Activated CD4-positive, alpha-beta T cell treated with anti-CD3 and anti-CD28 coated beads, Interleukin-2, amount 50 U/mL, for 4 hours (primary cell): ENCODE measurements around the gene KIF13A.
"Not testable (repeated sequence)": the region's sequence is repeated elsewhere in the genome, so short reads cannot be mapped to it uniquely, and the experiment has no call there.

Source experiments
- DNase-seq, 2 experiments: peaks; one replicate each; pipeline ENCODE4 v3.0.0-alpha.2; 2020

KIF13A gene

DNA sequence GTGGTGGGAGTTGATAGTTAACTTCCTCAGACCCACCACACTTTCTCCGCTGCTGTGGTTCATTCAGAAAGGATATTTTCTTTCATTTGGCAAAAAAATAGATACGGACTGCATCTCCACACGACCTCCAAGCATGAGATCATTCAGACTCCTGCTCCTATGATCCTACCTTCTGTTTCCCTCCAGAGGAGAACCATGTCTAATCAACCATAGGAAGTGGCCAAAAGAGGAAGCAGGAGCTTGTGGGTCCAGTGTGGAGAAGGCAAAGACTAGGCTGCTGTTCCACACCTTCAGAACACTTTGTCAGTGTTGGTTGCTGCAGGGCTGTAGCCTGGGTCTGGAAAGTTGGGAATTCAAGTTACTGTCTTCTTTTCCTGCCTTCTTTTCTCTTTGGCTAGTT, 10.6 kb upstream of the KIF13A start:
- no peak for DNase-seq

DNA sequence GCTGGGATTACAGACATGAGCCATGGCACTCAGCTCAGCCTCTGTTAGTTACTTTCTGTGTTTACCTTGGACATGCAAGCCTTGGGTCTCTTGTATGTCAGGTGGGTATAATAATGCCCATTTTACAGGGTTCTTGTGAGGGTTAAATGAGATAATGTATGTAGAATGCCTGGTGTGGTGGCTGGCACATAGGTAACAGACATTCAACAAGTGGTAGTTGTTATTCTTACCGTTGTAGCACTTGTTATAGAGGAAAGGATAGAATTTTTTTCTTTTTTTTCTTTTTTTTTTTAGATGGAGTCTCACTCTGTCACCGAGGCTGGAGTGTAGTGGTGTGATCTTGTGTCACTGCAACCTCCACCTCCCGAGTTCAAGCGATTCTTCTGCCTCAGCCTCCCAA, 8.0 kb upstream of the KIF13A start:
- no peak for DNase-seq

DNA sequence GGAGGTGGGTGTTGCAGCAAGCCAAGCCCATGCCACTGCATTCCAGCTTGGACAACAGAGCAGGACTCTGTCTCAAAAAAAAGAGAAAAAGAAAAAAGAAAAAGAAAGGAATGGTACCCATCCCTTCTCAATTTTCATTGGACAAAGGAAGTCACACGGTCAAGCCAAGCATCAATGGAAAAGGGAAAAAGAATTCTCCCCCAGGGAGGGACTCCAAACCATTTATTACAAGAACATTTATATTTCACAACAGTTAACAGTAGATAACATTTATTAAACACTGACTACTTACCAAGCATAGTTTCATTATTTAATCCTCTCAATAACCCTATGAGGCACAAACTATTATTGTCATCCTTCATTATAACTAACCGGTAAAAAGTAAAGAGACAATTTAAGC, 6.6 kb upstream of the KIF13A start:
- no peak for DNase-seq

DNA sequence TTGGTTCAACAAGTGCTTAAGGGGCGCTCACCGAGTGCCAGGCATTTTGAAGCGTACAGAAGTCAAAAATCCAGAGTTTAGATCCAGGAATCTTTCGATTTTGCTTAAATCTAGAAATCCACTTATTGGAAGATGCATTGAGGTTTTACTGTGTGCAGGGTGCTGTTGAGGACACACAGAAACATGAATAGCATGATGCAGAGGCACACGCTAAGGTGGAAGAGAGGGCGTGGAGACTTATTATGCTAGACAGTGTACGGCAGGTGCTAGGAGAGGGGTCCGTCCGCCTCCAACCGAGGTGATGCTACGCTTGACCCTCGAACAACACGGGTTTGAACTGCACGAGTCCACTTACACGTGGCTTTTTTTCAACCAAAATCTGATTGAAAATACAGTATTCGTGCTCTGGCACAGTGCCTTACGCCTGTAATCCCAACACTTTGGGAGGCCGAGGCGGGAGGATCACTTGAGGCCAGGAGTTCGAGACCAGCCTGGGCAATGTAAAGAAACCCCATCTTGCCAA, 1.0 kb upstream of the KIF13A start:
- no peak for DNase-seq

DNA sequence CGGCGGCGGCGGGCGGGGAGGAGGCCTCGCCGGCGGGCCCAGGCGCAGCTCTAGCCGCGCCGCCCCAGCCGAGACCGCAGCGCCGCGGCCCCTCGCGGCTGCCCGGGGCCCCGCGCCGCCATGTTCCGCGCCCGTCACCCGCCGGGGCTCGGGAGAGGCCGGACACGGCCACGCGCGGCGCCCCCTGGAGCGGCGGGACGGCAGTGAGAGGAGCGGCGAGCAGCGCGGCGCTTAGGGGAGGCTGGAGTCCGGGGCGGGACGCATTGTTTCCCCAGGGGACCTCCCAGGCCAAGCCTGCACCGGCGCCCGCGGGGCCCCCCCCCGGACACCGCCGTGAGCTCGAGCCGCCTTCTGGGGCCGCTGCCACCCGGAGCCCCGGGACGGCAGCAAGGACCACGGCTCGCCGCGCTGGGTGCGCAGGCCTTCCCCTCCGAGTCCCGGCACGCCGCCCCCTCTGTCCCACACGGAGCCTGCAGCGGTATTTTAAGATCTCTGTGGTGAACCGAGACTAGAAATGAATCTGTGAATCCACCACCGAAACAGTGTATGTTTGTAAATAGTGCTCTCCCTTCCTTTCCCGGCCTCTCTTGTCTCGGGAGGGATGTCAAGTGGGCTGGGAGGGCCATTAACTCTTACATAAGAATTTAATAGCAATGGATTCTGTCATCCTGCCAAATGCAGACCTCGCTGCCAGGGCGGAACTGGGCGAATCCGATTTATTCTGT, 424 bp upstream of the KIF13A start:
- peak; percentile 2 to 3 for DNase-seq

DNA sequence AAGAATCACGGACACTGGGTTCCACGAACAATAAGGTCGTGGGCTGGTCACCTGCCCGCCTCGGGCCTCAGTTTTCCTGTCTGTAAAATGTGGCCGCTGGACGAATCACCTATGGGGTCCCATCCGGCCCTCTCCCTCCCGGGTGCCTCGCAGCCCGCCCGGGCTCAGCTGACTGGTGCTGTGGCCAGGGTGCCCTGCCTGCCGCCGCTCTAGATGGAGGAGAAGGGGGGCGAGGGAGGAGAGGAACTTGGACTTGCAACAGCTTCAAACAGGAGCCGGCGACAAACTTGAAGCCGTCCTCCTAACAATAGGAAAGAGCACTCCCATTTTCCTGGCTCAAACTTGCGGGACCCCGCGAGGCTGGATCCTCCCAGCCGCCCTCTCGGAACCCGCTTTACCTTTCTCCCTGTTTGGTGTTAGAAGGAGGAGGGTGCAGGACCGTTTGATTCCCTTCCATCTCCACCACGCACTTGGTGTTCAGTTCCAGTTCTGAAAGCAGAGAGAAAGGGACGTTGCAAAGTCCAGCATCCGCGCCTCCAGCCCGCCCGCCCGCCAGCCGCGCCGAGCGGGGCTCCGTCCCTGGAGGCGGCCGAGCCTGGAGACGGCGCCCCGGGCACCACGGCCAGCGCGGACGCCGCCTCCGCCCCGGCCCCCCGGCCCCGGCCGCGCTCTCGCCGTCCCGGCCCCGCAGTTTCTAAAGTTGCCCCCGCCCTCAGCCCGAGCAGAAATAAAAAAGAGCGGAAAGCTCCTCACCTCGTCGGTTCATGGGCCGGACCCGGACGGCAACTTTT, 584 bp downstream of the KIF13A start:
- no peak for DNase-seq

DNA sequence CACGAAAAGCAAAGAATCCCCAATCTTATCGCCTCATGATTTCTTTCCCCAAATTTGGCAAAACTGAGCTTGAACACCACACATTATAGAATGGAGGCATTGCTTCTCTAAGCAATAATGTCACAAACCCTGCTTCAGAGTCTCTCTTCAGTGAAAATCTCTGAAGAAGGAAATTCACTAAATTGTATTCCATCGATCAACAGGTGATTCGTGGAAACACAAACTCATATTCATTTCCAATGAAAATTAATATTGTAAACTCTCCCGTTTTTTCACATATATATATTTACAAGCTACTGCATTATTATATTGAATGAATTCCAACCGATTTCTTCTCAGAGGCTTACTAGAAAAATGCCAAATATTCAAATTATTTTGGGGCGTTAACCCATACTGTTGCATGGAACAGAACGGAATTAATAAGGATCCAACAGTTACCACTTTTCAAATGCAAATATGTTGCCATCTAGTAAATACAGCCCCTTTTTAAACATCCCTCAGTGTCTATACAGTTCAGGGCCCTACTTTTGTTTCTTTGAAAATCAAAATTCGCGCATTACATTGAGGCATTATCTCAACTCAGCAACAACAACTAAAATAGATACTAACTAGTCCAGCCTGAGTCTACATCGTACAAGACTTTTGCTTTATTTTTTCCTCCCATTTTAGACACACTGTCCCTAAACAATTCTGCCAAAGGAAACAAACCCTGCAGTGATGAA, 1.3 kb downstream of the KIF13A start:
- no peak for DNase-seq

DNA sequence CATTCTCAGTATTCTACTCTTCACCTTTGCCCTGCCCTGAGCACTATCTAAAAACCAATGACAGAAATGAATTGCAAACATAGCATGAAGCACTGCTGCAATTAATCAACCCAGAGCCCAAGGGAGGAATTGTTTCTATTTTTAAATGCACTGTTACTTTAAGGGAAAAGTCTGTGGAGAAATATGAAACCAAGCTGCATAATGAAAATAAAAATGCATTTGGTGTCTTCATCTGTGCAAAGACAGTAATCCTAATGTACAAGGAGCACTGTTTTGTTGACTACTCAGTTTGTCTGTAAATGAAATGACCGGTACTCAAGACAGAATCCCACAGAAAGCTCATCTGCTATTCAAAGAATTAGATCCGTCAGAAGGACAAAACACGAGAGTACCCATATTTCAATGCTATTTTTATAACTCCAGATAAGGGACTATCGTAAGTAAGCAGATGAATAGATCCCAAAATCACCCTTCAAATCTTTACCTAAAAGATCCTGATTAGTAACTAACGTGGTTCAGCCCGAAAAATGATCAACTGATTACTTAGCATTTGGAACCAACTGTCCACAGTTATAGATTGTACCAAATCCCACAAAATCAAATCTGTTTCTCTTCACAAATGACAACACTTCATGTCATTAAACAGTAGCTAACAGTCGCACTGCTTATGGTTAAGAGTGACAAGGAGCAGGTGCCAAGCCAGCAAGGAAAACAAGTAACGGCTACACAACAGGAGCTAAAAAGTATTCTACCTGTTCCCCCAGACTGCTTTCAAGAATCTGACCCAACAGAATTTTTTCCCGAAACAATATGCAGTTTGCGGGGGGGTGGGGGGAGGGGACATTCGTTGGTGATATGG, 2.4 kb downstream of the KIF13A start:
- no peak for DNase-seq

DNA sequence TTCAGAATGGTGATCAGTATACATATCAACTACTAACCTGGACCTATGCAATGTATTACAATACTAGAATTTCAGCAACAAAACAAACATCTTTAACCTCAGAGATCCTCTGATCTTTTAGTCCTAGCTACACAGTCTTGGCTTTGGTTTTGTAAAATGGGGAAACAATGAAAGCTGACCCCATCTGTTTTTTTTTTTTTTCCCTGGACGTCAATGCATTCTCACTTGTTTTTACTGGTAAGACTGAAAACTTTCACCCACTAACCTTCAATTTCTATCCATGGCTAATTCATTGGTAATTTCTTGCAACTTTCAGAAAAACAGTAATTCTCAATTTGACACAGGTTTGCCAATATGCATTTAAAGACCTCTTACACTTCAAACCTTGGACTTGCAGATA, 3.0 kb downstream of the KIF13A start:
- no peak for DNase-seq

DNA sequence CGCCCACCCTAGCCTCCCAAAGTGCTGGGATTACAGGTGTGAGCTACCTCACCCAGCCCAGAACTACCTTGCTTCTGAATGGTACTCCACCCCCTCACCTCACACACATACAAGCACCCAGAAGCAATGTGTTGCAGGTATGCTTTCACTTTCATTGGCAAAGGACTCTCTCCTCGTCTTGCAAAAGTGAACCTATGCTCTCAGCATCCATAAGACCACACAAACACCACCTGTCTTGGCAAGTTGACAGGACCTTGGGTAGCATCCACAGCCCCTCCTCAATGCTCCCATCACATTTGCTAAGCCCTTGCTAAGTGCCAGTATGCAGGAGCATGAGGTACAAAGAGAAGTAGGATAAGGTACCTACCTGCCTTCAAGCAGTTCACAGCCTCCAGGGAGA, 3.7 kb downstream of the KIF13A start:
- no peak for DNase-seq

DNA sequence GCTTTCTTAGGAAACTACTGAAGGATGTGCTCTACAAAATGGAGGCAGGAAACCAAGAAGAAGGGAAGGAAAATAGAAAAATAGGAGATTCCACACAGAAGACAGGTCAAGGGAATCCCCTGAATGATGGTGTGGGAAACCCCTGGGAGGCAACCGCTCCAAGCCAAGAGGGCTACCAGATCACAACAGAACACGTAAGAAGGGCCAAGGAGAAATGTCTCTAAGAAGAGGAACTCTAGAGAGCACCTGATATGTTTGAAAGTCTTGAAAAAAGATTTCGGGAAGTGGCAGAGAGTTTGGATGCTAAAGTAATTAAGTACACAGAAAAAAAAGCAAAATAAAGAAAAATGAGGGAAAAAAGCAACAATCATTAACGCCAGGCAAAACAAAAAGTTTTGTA, 7.1 kb downstream of the KIF13A start:
- DNase-seq = no peak

DNA sequence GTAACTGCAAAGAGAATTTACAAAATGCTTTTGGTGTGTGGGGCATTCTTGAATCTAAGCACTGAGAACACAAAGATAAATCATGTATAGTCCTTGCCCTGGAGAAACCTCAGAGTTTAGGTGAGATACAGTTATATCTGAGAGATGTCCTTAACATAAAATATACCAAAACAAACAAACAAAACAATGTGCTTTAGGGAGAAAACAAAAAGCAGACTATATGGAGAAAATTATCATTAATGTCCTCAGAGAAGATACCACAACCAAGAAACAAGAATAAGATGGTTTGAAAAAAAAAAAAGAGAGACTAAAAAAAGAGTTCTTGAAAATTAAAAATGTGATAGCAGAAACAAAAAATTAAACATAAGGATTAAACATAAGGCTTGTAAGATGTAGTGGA, 8.0 kb downstream of the KIF13A start:
- DNase-seq = no peak

DNA sequence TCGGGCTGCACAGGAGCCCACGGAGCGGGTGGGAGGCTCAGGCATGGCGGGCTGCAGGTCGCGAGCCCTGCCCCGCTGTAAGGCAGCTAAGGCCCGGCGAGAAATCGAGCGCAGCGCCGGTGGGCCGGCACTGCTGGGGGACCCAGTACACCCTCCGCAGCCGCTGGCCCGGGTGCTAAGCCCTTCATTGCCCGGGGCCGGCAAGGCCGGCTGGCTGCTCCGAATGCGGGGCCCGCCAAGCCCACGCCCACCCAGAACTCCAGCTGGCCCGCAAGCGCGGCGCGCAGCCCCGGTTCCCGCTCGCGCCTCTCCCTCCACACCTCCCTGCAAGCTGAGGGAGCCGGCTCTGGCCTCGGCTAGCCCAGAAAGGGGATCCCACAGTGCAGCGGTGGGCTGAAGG, 11.2 kb downstream of the KIF13A start:
- not testable (repeated sequence) for DNase-seq

DNA sequence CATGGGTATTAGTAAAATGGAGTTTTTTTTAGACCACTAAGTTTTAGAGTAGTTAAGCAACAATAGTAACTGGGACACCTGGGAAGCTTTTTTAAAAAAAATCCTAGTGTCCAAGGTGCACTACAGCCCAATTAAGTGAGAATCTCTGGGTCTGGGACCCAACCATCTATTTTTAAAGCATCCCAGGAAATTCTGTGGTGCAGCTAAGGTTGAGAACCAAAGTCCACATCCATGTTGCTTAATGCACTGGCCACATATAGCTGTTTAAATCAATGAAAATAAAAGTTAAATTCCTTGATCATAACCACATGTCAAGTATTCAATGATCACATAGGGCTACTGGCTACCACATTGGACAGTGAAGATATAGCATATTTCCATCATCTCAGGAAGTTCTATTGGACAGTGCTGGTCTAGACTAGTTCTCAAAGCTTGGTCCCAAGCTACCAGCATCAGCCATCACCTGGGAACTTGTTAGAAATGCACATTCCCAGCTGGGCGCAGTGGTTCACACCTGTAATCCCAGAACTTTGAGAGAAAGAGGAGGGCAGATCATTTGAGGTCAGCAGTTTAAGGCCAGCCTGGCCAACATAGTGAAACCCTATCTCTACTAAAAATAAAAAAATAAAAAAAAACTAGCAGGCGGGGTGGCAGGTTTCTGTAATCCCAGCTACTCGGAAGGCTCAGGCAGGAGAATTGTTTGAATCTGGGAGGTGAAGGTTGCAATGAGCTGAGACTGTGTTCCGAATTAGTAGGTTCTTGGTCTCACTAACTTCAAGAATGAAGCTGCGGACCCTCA, 12.7 kb downstream of the KIF13A start:
- DNase-seq = no peak

DNA sequence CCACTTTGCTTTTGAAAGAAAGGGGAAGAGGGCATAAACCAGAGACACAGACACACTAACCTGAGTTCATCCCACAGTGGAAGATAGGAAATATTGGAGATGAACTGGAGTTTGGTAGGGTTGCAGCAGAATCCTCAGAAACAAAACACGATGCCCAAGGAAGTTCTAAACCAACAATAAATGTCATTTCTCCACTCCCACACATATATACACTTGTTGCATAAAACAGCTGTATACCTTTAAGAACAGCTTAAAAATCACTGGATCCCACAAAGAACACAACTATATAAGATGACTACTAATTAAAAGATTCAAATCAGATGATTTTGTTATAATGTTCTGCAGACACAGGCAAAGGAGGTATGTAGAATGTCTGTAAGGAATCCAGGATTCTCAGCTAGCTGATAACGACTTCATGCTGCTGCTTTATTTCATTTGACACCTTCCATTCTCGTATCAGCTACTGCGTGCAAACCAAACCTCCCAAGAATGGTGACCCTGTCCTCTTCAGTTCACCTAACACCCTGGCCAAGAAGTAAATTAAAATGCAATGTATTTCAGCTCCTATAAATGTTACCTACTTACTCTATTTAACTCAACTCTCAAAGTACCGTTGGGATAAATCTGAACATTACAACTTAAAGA, 14.3 kb downstream of the KIF13A start:
- DNase-seq = no peak

DNA sequence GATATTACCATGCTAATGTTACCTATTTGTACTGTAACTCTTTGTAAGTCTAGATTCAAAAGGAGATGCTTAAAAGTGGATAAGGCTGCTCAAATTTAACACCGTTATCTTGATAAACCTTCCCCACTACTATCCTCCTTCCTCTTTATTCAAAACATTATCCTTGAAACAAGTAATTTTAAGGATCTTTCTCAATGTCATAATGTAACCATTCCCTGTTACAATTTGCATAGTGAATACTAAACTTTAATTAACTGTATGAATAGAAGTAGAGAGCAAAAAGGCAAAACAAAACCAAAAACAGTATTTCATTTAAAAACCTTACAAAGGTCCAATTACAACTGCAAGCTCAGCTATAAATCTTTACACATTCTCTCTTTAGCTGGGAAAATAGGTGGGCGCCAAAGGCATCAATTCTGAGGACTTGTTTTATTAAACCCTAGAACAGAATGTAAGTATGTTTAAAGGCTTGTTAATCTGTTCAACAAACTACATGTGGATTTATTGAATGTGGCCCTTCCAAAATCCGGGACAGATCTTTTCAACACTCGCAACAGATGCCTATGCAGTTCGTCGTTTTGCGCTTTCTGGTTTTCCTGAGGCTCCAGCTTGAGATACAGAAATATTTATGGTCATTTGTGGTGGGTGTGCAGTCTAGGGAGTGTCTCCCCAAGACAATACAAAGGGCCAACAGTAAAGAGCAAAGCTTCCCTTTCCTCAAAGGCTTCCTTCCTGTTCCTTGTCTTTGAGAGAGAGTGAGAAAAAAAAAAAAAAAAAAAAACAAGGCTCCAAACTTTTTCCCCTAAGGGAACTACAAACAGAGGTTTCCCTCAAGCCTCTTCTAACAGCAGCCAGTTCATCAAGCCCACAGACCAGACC, 15.1 kb downstream of the KIF13A start:
- DNase-seq = no peak

DNA sequence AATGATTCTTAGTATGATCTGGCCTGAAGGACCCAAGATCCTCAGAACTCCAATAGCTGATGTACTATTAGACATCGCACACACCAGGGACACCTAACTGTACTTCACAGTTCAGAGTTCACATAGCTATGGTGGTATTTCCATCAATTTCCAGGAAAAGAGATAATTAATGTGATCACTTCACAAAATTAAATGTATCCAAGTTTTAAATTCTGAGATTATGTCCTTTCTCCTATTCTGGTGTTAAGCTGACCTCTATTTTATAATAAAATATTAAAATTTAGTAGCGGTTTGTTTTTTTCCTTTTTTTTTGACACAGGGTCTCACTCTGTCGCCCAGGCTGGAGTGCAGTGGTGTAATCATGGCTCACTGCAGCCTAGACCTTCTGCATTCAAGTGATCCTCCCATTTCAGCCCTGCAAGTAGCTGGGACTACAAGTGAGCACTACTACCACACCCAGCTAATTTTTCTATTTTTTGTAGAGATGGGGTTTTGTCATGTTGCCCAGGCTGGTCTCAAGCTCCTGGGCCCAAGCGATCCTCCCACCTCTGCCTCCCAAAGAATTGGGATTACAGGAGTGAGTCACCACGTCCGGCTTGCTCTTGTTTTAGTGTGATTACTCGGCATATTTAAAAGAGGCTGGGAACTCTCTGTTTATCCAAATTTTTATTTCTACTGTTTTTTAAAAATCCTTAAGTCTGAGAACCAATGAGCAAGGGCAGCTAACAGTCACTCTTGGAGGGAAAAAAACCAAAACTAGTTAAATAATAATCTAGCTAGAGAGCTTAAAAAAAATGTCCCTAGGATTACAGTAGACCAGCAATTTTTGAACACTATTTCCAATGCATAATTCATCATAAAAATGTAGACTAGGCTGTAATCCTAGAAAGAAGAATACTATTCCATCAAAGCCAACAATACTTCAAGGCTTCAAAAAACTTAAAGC, 16.0 kb downstream of the KIF13A start:
- no peak for DNase-seq

DNA sequence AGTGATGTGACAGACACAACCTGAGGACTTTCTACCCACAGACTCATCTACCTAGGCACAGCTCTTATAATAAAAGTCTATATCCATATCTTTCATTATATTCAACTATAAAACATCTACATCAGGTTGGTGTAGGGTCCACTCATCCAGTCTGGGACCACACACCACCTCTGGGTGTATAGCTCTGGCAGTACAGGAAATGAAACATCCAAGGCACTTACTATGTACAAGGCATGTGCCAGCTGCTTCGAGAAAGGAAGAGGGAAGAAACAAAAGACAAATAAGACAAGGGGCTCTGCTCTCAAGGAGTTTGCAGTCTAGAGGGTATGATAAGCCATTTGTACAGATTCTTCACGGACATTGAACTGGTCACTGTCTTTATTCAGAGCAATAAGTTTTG, 18.6 kb downstream of the KIF13A start:
- DNase-seq = no peak
